Ammon's horn (tissue), 1 donor: ENCODE measurements around the gene OTOP3.
A peak's percentile ranks its signal among the peaks of the same experiment; 100 is the strongest.
"Not testable (repeated sequence)": the region's sequence is repeated elsewhere in the genome, so short reads cannot be mapped to it uniquely, and the experiment has no call there.

Experiments
- DNase-seq: peaks from one replicate; pipeline ENCODE4 v3.0.0-alpha.2; 2016; ENCODE audit warnings: low spot score

Gene OTOP3

GRCh38 chr17:74961657-74962350 is 26.1 kb downstream of the OTOP3 start:
- DNase-seq = peak; percentile 93

GRCh38 chr17:74962622-74963394 is 27.1 kb downstream of the OTOP3 start:
- peak; percentile 88 for DNase-seq

- DNase-seq = no peak
Measured at GRCh38 chr17:74963656-74964055, 28.0 kb downstream of the OTOP3 start.

GRCh38 chr17:74964246-74964761 is 28.6 kb downstream of the OTOP3 start:
- DNase-seq = no peak

GRCh38 chr17:74964988-74965622 is 29.4 kb downstream of the OTOP3 start:
- no peak for DNase-seq

- DNase-seq = no peak
Measured at GRCh38 chr17:74968361-74968780, 32.7 kb downstream of the OTOP3 start.

GRCh38 chr17:74969501-74969900 is 33.8 kb downstream of the OTOP3 start:
- DNase-seq = not testable (repeated sequence)

GRCh38 chr17:74970395-74970794 is 34.7 kb downstream of the OTOP3 start:
- DNase-seq = no peak

GRCh38 chr17:74971069-74971841 is 35.6 kb downstream of the OTOP3 start:
- DNase-seq = no peak

- no peak for DNase-seq
Measured at GRCh38 chr17:74971842-74972106, 36.1 kb downstream of the OTOP3 start.

- peak; percentile 84 for DNase-seq
Measured at GRCh38 chr17:74972107-74972972, 36.6 kb downstream of the OTOP3 start, which contains the start of gene HID1. TSS of gene HID1 (minus strand) at chr17:74972759. CDS start at chr17:74972656, 103 bp downstream.

- no peak for DNase-seq
Measured at GRCh38 chr17:74972973-74973328, 37.3 kb downstream of the OTOP3 start.

GRCh38 chr17:74975943-74976342 is 40.2 kb downstream of the OTOP3 start:
- no peak for DNase-seq

GRCh38 chr17:74977802-74978201 is 42.1 kb downstream of the OTOP3 start:
- no peak for DNase-seq

GRCh38 chr17:74978240-74978639 is 42.5 kb downstream of the OTOP3 start:
- DNase-seq = no peak

- DNase-seq = no peak
Measured at GRCh38 chr17:74979408-74980146, 43.9 kb downstream of the OTOP3 start.

GRCh38 chr17:74981318-74981978 is 45.8 kb downstream of the OTOP3 start:
- no peak for DNase-seq

GRCh38 chr17:74981979-74982662 is 46.4 kb downstream of the OTOP3 start:
- peak; percentile 92 for DNase-seq

GRCh38 chr17:74982663-74983313 is 47.1 kb downstream of the OTOP3 start:
- not testable (repeated sequence) for DNase-seq
